A673 (cell line): ENCODE data around the gene MSH5. TPM values are rescaled to one million over a fixed set of nuclear protein-coding genes. Genes with fewer than 3 reads are reported as not detected.

ENCODE experiments used
- BruUV-seq: library from RNA; stranded (reverse); fragments of 400-500 nt; replicated peaks from 2 replicates; lab custom pipeline; 2021; lab: Mats Ljungman, UMichigan
- CTCF ChIA-PET: fragments of 300-600 bp; sonication (Branson Sonifier 250); formaldehyde crosslinking; loops from one replicate; lab custom pipeline; 2022; ENCODE audit warnings: antibody characterized with exemption; lab: Charles Lee
- POLR2A ChIA-PET: fragments of 300-600 bp; sonication (Branson Sonifier 250); formaldehyde crosslinking; loops from one replicate; lab custom pipeline; 2022; ENCODE audit warnings: antibody characterized with exemption; ENCODE audit not compliant: low non-redundant PET; lab: Charles Lee
- DNase-seq: peaks from one replicate; pipeline ENCODE4 v3.0.0-alpha.2; 2015; ENCODE audit warnings: low spot score
- H3K27ac ChIP-seq: fragments of 200-600 bp; sonication (generic); 2 replicates; pipeline ENCODE4 v1.5.1; 2016; ENCODE audit warnings: mixed run types, low read depth, mild to moderate bottlenecking, mixed read lengths, antibody characterized with exemption, low read length; ENCODE audit not compliant: poor library complexity, severe bottlenecking
- H3K27me3 ChIP-seq: fragments of 200-600 bp; sonication (generic); replicated peaks from 2 replicates; pipeline ENCODE4 v1.6.1; 2017; ENCODE audit warnings: mixed run types, low read depth, mild to moderate bottlenecking, mixed read lengths, antibody characterized with exemption, low read length; ENCODE audit not compliant: insufficient read depth, poor library complexity
- H3K36me3 ChIP-seq: fragments of 200-600 bp; sonication (generic); 2 replicates; pipeline ENCODE4 v1.6.1; 2016; ENCODE audit warnings: mixed run types, mild to moderate bottlenecking, mixed read lengths, antibody characterized with exemption, low read length; ENCODE audit not compliant: insufficient read depth, poor library complexity, severe bottlenecking
- H3K4me1 ChIP-seq: fragments of 200-600 bp; sonication (generic); 2 replicates; pipeline ENCODE4 v1.6.1; 2017; ENCODE audit warnings: mixed run types, mild to moderate bottlenecking, mixed read lengths, antibody characterized with exemption, low read length; ENCODE audit not compliant: insufficient read depth, poor library complexity, severe bottlenecking
- H3K4me3 ChIP-seq: fragments of 200-600 bp; sonication (generic); 2 replicates; pipeline ENCODE4 v1.5.1; 2016; ENCODE audit warnings: low read depth, mixed run types, mild to moderate bottlenecking, mixed read lengths, low read length; ENCODE audit not compliant: poor library complexity, severe bottlenecking
- H3K9me3 ChIP-seq: fragments of 200-600 bp; sonication (generic); 2 replicates; pipeline ENCODE4 v1.6.1; 2016; ENCODE audit warnings: mixed run types, low read depth, mild to moderate bottlenecking, mixed read lengths, antibody characterized with exemption, low read length; ENCODE audit not compliant: poor library complexity, severe bottlenecking
- EZH2 ChIP-seq: fragments of 200-600 bp; sonication (generic); IDR thresholded peaks from 2 replicates; pipeline ENCODE4 v1.6.1; 2017; ENCODE audit warnings: borderline replicate concordance, low read depth, mild to moderate bottlenecking, mixed read lengths, antibody characterized with exemption, low read length; ENCODE audit not compliant: poor library complexity, severe bottlenecking
- intact Hi-C: fragments of 100-400 bp; cut with micrococcal nuclease; formaldehyde crosslinking; loops from one replicate; pipeline ENCODE4 v1.10.0; 2022; ENCODE audit not compliant: unreplicated experiment
- total RNA-seq: library from RNA; stranded (reverse); gene quantifications from 2 replicates; pipeline ENCODE4 v1.2.3, GENCODE V29; 2021
- TF ChIP-seq, protein P1 (sequence below): fragments of 300-800, 200-600 bp; sonication (generic); conservative IDR thresholded peaks from 2 replicates; pipeline ENCODE4 v1.5.1; 2017; ENCODE audit warnings: low read depth, mild to moderate bottlenecking, antibody characterized with exemption, low read length, moderate library complexity, mixed read lengths

MSH5 gene
- total RNA-seq, 1 experiment from 2014 or later: 76.4 TPM

DNA sequence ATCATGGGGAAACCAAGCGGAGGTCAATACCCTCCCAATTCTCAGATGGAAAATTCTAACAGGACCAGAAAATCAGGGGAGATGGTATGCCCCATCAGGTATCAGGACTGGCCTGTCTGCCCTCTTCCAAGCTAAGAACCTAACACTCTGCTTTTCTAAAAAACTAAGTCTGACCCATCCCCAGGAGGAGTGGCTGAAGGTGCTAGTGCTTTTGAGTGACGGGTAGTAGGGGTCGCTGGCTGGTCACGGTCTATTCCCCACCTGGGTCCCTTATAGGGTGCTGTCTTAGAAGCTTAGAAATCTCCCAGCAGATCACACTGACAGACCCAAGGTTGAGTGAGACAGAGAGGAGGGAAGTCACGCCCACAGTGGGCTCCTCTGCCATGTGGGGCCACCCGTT is 46.3 kb upstream of the MSH5 start:
- CTCF ChIA-PET: no interaction called here

DNA sequence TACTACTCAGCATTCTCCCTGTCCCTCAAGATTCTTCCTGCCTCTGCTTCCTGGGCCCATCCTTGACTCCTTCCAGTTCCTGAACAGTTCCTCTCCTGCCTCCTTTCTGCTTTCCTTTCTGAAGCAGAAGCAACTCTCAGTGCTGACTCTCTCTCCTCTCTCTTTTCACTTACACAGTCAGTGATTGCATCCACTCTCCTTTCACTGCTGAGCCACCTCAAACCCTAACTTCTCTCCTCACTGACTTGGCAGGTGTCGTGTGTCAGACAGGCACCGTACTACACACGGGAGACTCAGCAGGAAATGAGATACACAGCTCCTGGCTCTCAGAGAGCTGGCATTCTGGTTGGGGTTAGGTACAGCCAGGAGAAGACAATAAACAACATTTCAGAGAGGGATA is 42.2 kb upstream of the MSH5 start:
- H3K36me3 ChIP-seq: peaks cover 17% of the 10 kb centered on the region
- no peak for DNase-seq
- H3K27me3 ChIP-seq: no peaks in the 10 kb centered on the region
- TF ChIP-seq EZH2: no peak
- TF ChIP-seq, protein P1, sequence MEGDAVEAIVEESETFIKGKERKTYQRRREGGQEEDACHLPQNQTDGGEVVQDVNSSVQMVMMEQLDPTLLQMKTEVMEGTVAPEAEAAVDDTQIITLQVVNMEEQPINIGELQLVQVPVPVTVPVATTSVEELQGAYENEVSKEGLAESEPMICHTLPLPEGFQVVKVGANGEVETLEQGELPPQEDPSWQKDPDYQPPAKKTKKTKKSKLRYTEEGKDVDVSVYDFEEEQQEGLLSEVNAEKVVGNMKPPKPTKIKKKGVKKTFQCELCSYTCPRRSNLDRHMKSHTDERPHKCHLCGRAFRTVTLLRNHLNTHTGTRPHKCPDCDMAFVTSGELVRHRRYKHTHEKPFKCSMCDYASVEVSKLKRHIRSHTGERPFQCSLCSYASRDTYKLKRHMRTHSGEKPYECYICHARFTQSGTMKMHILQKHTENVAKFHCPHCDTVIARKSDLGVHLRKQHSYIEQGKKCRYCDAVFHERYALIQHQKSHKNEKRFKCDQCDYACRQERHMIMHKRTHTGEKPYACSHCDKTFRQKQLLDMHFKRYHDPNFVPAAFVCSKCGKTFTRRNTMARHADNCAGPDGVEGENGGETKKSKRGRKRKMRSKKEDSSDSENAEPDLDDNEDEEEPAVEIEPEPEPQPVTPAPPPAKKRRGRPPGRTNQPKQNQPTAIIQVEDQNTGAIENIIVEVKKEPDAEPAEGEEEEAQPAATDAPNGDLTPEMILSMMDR: no peak
- peaks cover 7% of the 10 kb centered on the region for H3K4me1 ChIP-seq
- H3K4me3 ChIP-seq: no peak overlapping the region
- H3K27ac ChIP-seq: no peak overlapping the region
- ChIA-PET CTCF (no interaction called here), POLR2A (no interaction called here)
- H3K9me3 ChIP-seq: no peaks in the 10 kb centered on the region
- no TSS peak for BruUV-seq
- intact Hi-C loops: no loop called here

More for the DNA sequence above, 46.3 kb upstream of the MSH5 start:
- TF ChIP-seq, protein P1: no peak
- TF ChIP-seq EZH2: no peak
- no peak for DNase-seq
- intact Hi-C loops: no loop called here
- POLR2A ChIA-PET: no interaction called here
- Histone ChIP-seq H3K27me3 (no peaks in the 10 kb centered on the region), H3K4me3 (no peak overlapping the region), H3K4me1 (no peaks in the 10 kb centered on the region), H3K27ac (no peak overlapping the region), H3K9me3 (no peaks in the 10 kb centered on the region), H3K36me3 (peaks cover 27% of the 10 kb centered on the region)
- BruUV-seq: no TSS peak

DNA sequence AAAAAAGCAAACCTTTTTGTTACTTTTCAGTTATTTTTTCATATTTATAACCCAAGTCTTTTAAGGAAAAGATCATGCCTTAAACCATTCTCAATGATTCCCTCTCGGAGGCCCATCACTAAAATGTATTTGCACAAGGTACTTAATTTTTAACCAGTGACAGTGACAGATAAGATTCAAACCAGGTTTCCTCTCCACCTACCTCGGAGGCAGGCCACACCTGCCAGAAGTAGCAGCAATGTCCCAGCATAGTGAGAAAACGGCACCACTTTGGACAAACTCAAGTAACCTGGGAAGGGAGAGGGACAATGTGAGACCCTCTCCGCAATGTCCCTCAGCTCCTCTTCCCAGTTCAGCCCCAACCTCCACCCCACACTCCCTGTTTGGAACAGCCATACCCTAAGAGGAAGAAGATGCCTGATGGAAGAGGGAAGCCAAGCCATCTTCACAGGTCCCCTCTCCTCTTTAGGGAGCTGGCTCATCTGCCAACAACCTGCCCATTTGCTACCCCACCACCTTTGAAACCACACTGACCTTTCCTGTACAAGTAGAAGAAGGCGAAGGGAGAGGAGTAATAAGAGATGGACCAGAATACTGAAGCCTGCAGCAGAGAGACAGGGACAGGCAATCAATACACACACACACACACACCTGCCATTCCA is 38.9 kb upstream of the MSH5 start:
- Histone ChIP-seq H3K27me3 (no peaks in the 10 kb centered on the region), H3K9me3 (no peaks in the 10 kb centered on the region), H3K27ac (no peak overlapping the region), H3K4me3 (no peak overlapping the region), H3K4me1 (peaks cover 7% of the 10 kb centered on the region), H3K36me3 (peaks cover 10% of the 10 kb centered on the region)
- POLR2A ChIA-PET: no interaction called here
- TF ChIP-seq, protein P1: no peak
- TF ChIP-seq EZH2: no peak
- no TSS peak for BruUV-seq
- no peak for DNase-seq
- CTCF ChIA-PET: no interaction called here
- intact Hi-C loops: no loop called here
